ENCODE results near the gene CSRP2. TPM values are rescaled to one million over a fixed set of nuclear protein-coding genes. Genes with fewer than 3 reads are reported as not detected.

The CSRP2 gene
- polyA plus RNA-seq (ENCODE audit: insufficient read depth in 1 of 5, insufficient read length in 5 of 5, low replicate concordance in 1 of 5) = 10 to 100 TPM; 22.7 to 29.3 (median 23.7) TPM
- long read RNA-seq, donor 1, full-length matches to known transcripts = 17 of 17 reads
- long read RNA-seq, donor 1, partial matches to known transcripts = 0 of 17 reads
- long read RNA-seq, donor 1, other reads (novel, unspliced or antisense) = 0 of 17 reads
- long read RNA-seq, donor 2, full-length matches to known transcripts = 20 of 20 reads
- long read RNA-seq, donor 2, partial matches to known transcripts = 0 of 20 reads
- long read RNA-seq, donor 2, other reads (novel, unspliced or antisense) = 0 of 20 reads
- long read RNA-seq, donor 3, full-length matches to known transcripts = 9 of 9 reads
- long read RNA-seq, donor 3, partial matches to known transcripts = 0 of 9 reads
- long read RNA-seq, donor 3, other reads (novel, unspliced or antisense) = 0 of 9 reads
- long read RNA-seq, donor 4, full-length matches to known transcripts = 18 of 18 reads
- long read RNA-seq, donor 4, partial matches to known transcripts = 0 of 18 reads
- long read RNA-seq, donor 4, other reads (novel, unspliced or antisense) = 0 of 18 reads
- long read RNA-seq, donor 5, full-length matches to known transcripts = 14 of 14 reads
- long read RNA-seq, donor 5, partial matches to known transcripts = 0 of 14 reads
- long read RNA-seq, donor 5, other reads (novel, unspliced or antisense) = 0 of 14 reads
- long read RNA-seq, donor 6, full-length matches to known transcripts = 24 of 24 reads
- long read RNA-seq, donor 6, partial matches to known transcripts = 0 of 24 reads
- long read RNA-seq, donor 6, other reads (novel, unspliced or antisense) = 0 of 24 reads
- long read RNA-seq, donor 7, transcript CSRP2-201 (6 exons, 943 nt) = major isoform, 16 of 21 reads
- long read RNA-seq, donor 7, partial matches to known transcripts = 0 of 21 reads
- long read RNA-seq, donor 7, other reads (novel, unspliced or antisense) = 0 of 21 reads
- long read RNA-seq, donor 8, transcript CSRP2-201 (6 exons, 943 nt) = major isoform, 8 of 8 reads
- long read RNA-seq, donor 8, partial matches to known transcripts = 0 of 8 reads
- long read RNA-seq, donor 8, other reads (novel, unspliced or antisense) = 0 of 8 reads

DNA sequence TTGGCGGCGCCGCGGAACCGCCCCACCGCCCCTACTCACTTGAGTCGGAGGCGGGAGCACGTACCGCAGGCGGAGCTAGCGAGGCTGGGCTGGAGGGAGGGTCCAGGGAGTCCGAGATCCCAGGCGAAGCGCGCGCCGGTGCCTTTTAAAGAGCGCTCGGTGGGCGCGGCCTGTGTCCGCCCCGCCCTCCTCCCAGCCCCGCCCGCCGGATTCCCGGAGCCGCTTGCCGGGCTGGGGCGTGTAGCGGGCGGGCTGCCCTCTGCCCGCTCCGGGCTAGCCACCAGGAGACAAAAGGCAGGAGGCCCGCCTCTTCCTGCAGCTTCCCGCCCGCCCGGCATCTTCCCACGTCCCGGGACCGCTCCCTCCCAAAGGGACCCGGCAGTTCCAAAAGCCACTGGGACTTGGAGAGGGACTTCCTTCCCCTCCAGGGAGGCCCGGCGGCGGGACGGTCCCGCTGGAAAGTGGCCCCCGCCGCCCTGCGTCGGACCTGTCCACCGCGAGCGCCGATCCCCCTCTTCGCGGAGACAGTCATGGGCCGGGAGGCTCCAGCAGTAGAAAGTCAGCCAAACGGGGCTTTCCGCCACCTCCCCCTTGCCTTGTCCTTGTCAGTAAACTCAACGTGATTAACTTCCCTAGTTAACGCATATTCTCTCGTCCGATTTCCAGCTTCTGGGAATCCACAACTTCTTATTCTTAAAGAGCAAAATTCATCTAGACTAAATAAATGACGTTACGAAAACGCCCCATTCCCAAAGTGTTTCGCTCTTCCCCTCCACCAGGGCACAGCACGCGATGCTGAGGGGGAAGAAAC is at the start of gene CSRP2:
CSRP2 (minus strand) TSS at position 121 of the 811 bp plus-strand sequence. CDS start 12,759 bp downstream, outside the sequence.
- DNase-seq = peak; percentile 81 to 85

- DNase-seq = no peak
These were observed 48.5 kb upstream of the CSRP2 start for GRCh38 chr12:76927170-76927784.

- no peak for DNase-seq
These were observed 46.3 kb upstream of the CSRP2 start for GRCh38 chr12:76925135-76925534.

- DNase-seq = no peak
These were observed 44.0 kb upstream of the CSRP2 start for GRCh38 chr12:76922866-76923265.

DNA sequence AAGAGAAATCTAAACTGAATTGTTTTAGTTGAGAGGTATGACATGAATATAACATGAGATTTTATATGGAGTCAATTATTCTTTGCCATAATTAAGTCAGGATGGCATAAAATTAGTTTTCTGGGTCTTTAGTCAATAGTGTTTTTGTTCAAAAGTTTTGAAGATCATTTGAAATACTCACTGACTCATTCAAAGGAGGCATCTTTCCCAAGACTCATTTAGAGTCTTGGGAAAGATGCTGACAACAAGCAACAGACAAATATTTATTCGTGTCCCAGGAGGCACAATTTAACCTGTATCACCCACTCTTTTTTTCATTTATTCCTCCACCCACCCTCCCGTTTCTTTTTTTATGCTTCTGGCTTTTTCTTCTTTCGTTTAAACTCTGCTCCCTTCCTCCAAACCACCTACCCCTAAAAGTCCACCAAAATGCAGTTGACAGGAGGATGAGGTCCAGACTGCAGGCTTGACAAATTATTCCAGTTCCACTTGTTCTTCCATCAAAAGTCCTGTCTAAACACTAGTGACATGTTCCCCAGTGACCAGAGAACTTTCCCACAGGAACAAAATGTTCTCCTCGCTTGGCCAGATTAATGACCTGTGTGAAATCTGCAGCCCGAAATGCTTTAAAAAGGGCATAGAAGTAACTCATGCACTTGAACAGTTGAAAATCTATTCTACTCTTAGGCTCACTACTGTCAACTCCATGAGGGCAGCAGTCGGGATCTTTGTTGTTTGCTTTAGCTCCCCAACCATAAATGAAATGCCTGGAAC is 43.3 kb upstream of the CSRP2 start:
- no peak for DNase-seq

GRCh38 chr12:76921100-76921471 is 42.3 kb upstream of the CSRP2 start:
- no peak for DNase-seq

GRCh38 chr12:76920172-76921099 is 41.6 kb upstream of the CSRP2 start:
- no peak for DNase-seq

DNA sequence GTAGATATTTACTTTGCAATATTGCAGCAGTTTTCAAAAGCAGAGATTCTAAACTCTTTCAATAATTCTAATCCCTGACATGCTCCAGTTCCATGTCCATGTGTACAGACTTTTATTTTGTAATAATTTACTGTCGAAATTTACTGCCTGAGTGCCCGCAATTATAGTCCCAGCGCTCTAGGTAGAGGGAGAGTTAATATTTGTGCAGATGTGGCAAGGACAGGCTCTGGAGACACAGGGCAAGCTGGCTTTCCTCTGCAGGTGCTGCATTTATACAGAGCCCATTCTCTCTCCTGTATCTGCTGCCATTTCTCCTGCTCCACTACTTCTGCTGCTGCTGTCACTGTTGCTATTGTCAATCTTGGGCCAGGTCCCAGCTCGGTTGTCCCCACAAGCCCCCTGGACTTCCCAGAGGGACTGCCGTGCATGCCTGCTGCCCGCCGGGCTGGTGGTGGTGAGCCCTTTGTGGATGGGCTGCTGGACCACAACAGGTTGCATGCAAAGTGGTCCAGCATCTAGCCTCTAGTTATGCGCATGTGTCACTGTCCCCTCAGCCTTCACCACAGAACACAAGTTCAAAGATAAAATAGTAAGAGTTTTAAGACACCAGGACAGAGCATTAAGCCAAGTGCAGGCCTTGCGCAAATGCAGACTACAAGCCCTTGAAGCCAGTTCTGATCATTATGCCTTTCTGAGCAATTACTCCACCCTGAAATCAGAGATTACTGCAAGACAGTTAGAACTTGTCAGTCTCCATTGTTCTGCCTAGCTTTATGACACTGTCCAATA is 40.8 kb upstream of the CSRP2 start:
- no peak for DNase-seq

- no peak for DNase-seq
These were observed 37.3 kb upstream of the CSRP2 start for GRCh38 chr12:76916170-76916540.

DNA sequence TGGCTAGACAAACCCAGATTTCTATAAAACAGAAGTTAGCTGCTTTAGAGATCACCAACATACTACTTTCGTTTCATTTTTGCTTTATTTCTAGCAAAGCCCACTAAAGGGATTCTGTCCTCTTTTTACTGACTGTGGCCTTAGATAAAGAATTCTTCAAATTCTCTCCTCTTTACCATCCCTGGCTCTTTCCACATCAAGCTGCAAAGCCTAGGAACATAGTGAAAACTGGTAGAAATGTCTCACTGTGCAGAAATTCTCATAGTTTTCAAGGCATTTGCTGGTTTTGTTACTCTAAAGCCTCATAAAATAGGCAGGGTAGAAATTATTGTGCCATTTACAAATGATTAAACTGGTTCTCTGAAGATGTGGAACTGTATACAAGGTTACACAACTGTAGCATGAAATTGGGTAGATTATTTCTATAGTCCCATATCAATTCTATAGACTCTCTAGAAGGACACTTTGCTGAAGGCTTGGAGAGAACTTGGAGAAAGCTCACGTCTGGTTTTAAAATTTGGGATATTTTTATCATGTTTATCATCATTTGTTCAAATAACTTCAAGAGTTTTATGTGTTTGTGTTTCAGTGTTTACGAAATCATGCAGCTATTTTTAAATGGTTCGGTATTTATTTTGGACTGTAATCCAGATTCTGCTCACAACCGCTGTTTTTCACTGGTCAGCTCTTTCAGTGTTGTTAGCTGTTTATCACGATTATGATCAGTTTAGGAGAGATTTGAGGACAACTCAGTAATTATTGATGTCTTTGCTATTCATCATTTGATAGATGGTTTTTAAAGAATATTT is 36.7 kb upstream of the CSRP2 start:
- no peak for DNase-seq

DNA sequence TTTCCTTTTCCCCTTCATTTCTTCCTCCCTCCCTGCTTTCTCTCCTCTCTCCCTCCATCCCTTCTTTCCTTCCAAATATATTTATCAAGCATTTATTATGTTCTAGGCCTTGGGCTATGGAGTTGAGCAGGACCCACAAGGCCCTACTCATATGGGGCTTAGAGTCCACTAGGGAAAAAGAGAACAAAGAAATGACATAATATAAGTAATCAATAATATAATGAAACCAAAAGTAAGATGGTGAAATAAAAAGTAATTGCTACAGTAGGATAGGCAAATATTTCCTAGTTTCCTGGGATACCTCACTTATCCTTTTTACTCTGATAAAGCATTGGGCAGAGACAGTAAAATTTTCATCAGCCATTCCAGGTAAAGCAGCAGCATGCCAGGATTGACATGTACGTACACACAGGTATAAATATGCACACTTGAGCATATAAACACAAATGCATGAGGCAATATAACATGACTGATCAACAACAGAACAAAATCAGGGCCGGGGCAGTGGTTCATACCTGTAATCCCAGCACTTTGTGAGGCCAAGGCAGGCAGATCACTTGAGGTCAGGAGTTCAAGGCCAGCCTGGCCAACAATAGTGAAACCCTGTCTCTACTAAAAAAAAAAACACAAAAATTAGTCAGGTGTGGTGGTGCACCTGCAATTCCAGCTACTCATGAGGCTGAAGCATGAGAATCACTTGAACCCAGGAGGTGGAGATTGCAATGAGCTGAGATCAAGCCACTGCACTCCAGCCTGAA is 35.5 kb upstream of the CSRP2 start:
- DNase-seq = no peak

DNA sequence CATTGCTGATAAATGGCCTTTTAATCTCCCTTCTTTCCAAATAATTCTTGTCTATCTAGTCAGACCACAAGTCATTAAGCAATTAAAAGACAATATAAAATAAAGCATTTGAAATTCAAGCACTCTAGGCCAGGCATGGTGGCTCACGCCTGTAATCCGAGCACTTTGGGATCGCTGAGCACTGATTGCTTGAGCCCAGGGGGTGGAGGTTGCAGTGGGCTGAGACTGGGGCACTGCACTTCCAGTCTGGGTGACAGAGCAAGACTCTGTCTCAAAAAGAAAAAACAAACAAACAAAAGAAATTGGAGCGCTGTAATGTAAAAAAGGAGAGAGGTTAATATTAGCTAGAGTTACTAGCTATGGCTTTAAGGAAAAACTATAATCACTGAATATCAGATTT is 30.5 kb upstream of the CSRP2 start:
- DNase-seq = peak; percentile 35 to 37

- DNase-seq = no peak
These were observed 29.6 kb upstream of the CSRP2 start for GRCh38 chr12:76908303-76909017.

- no peak for DNase-seq
These were observed 23.0 kb upstream of the CSRP2 start for GRCh38 chr12:76901628-76902380.

DNA sequence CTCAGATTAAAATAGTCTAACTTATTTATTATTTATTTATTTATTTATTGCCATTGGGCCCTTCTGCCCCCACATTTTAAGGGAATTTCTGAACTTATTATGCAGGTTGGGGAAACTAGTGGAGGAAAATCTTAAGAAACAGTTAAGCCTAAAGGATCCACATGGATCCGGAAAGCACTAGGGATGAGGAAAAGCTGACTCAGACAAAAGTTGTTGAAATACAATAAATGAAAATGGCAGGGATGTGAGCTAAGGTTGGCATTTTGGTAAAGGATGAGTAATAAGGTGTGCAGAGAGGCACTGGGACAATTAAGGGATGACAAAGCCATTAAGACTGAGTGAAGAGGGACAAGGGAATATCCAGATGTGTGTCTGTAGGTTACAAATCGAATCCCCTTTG is 20.7 kb upstream of the CSRP2 start:
- no peak for DNase-seq

All from right lung (tissue), 10 donors.